Mucosa of descending colon (tissue), 3 donors: ENCODE results near the gene NEDD4. TPM values are rescaled to one million over a fixed set of nuclear protein-coding genes. Genes with fewer than 3 reads are reported as not detected.
"Not testable (repeated sequence)": the region's sequence is repeated elsewhere in the genome, so short reads cannot be mapped to it uniquely, and the experiment has no call there.

ENCODE experiments used
- ATAC-seq: fragments of 200-7000 bp; cut with Tn5 transposase; one replicate; pipeline ENCODE4 v1.9.1; 2020; ENCODE audit warnings: mild to moderate bottlenecking, moderate library complexity
- DNase-seq, 3 donors: peaks; one replicate each; pipeline ENCODE4 v3.0.0-alpha.2; 2020
- H3K36me3 ChIP-seq: fragments of 200-600 bp; one replicate; pipeline ENCODE4 v1.8.0; 2021; ENCODE audit warnings: low read depth, mild to moderate bottlenecking
- H3K4me1 ChIP-seq: fragments of 200-600 bp; one replicate; pipeline ENCODE4 v1.8.0; 2021; ENCODE audit warnings: low read depth, mild to moderate bottlenecking
- H3K4me3 ChIP-seq: fragments of 200-600 bp; one replicate; pipeline ENCODE4 v1.8.0; 2021; ENCODE audit warnings: mild to moderate bottlenecking
- H3K9me3 ChIP-seq: fragments of 200-600 bp; one replicate; pipeline ENCODE4 v1.8.0; 2021; ENCODE audit warnings: mild to moderate bottlenecking
- intact Hi-C, 2 donors: fragments of 100-400 bp; cut with DNase I in 1 of 2; cut with micrococcal nuclease in 1 of 2; formaldehyde crosslinking; loops; one replicate each; pipeline versions ENCODE4 v1.11.0 to v1.11.1; 2022; cut with DNase I, micrococcal nuclease
- total RNA-seq, 3 donors: library from RNA; stranded (reverse); fragmentation: NEBNext Ultra II Directional in 2 of 3; extraction: Animal tissue kit (Norgen Biotek cat#: 25700) in 2 of 3; gene quantifications; one replicate each; pipeline versions ENCODE4 v1.2.1 to v1.2.4, GENCODE V29; 2021 to 2023
- TF ChIP-seq, protein P1 (sequence below): fragments of 200-600 bp; IDR thresholded peaks from one replicate; pipeline ENCODE4 v1.8.0; 2022; ENCODE audit warnings: antibody characterized with exemption, mild to moderate bottlenecking
- donor health status: DM: no; HTN: no; CAD: no; lungs with moderate emphysema.
- donor health status: DM: no; HTN: no; CAD: no.
- donor health status: DM: no; HTN: yes; CAD: no.

Gene NEDD4
- total RNA-seq, 3 donors from 2014 or later: 9.3 to 21.5 (median 10.2) TPM

DNA sequence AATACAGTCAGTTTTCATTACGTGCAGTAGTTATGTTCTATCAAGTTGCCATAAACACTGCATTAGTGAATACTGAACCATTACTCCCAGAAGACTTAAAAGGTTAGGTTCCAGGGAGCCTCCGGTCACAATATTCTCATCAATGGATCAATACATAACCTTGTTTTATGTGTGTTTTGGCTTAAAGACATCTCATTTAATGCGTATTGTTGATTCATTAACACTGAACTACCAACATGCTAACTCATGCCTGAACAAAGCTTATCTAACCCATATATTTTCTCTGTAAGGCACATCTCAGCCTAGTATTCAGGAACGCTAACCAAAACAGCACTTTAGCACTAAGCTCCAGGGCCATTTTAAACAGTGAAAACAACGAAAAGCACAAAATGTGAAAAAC lies 24.1 kb upstream of the NEDD4 start:
- intact Hi-C loops: no loop called here
- no peak overlapping the region for H3K4me3 ChIP-seq
- ATAC-seq: no peak
- DNase-seq: no peak
- H3K9me3 ChIP-seq: peaks cover 2% of the 10 kb centered on the region
- no peaks in the 10 kb centered on the region for H3K4me1 ChIP-seq
- TF ChIP-seq, protein P1, sequence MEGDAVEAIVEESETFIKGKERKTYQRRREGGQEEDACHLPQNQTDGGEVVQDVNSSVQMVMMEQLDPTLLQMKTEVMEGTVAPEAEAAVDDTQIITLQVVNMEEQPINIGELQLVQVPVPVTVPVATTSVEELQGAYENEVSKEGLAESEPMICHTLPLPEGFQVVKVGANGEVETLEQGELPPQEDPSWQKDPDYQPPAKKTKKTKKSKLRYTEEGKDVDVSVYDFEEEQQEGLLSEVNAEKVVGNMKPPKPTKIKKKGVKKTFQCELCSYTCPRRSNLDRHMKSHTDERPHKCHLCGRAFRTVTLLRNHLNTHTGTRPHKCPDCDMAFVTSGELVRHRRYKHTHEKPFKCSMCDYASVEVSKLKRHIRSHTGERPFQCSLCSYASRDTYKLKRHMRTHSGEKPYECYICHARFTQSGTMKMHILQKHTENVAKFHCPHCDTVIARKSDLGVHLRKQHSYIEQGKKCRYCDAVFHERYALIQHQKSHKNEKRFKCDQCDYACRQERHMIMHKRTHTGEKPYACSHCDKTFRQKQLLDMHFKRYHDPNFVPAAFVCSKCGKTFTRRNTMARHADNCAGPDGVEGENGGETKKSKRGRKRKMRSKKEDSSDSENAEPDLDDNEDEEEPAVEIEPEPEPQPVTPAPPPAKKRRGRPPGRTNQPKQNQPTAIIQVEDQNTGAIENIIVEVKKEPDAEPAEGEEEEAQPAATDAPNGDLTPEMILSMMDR: no peak
- H3K36me3 ChIP-seq: no peaks in the 10 kb centered on the region

DNA sequence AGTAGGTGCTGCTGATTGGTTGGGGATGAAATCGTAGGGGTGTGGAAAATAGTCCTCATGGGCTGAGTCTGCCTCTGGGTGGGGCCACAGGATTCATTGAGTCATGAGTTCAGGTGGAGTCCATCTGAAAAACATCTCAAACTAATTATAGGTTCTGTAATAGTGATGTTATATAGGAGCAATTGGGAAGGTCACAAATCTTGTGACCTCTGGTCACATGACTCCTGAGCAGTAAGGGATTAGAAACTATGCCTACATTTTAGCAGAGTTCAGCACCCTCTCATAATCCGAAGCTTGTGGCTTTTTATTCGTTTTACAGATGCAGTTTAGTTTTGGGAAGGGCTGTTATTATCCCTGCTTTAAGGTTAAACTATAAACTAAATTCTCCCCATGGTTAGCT lies 22.9 kb upstream of the NEDD4 start:
- Histone ChIP-seq H3K4me1 (no peaks in the 10 kb centered on the region), H3K36me3 (no peaks in the 10 kb centered on the region), H3K4me3 (no peak overlapping the region), H3K9me3 (peaks cover 2% of the 10 kb centered on the region)
- DNase-seq: no peak
- ATAC-seq: no peak
- intact Hi-C loops: no loop called here
- TF ChIP-seq, protein P1: no peak

DNA sequence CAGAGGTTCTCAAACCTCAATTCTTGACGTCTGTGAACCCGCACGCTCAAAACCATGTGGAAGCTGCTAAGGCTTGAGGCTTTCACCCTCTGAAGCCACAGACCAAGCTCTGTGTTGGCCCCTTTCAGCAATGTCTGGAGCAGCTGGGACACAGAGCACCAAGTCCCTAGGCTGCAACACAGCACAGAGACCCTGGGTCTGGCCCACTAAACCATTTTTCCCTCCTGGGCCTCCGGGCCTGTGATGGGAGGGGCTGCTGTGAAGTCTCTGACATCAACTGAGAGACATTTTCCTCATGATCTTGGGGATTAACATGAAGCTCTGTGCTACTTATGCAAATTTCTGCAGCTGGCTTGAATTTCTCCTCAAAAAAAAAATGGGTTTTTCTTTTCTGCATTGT lies 21.3 kb upstream of the NEDD4 start:
- no peak for ATAC-seq
- TF ChIP-seq, protein P1: no peak
- Histone ChIP-seq H3K36me3 (no peaks in the 10 kb centered on the region), H3K4me3 (no peak overlapping the region), H3K9me3 (peaks cover 2% of the 10 kb centered on the region), H3K4me1 (no peaks in the 10 kb centered on the region)
- DNase-seq: no peak
- intact Hi-C loops: no loop called here

DNA sequence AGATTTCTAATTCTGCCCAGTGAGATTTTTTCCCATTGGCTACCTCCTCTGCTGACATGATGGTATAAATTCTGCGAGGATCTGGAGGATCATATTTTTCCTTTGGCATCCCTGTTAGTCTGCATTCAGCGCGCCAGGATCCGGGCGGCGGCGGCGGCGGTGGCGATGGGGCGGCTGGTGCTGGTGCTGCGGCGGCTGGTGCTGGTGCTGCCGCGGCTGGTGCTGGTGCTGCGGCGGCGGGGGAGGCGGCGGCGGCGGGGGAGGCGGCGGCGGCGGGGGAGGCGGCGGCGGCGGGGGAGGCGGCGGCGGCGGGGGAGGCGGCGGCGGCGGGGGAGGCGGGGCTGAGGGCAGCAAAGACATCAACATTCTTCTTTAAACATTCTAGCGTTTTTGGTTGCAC lies 13.6 kb upstream of the NEDD4 start:
- H3K9me3 ChIP-seq, ATAC-seq, intact Hi-C loops, DNase-seq, H3K36me3 ChIP-seq, H3K4me1 ChIP-seq, H3K4me3 ChIP-seq: not testable (repeated sequence)

DNA sequence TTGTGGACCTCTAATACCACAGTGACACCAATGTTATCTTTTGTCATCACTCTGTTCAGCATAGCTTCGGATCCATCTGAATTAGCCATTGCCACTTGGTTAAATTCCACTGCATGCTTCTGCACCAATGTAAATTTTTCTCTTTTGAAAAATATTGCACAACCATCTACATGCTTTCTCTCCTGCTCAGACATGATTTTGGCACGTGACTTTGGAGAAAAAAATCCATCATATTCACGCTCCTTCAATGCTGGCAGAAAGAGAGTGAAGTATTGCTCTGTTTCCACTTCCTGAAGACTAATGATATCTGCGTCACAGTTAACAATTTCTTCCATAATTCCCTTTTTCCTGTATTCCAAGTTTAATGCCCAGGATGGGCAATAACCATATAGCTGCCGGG lies 13.0 kb upstream of the NEDD4 start:
- H3K4me3 ChIP-seq, DNase-seq, ATAC-seq, H3K9me3 ChIP-seq, H3K36me3 ChIP-seq, H3K4me1 ChIP-seq, intact Hi-C loops: not testable (repeated sequence)

DNA sequence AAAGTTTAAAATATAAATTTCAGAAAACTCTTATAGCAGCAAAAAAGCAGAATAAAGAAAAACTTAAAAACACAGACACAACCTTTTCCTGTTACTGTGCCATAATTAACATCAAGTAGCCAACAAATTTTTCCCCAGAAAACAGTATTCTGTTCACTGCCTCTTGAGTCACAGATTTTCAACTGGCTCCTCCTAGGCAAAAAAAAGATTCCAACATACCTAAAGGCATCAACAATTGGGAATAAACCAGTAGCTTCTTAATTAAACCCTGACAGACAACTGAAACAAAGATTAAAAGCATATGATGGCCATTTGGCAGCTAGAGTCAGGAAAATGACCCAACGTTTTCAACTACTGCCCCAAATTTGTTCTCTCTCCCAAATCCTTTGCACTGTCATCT lies 10.9 kb upstream of the NEDD4 start:
- DNase-seq, ATAC-seq, intact Hi-C loops, H3K9me3 ChIP-seq, H3K4me1 ChIP-seq, H3K36me3 ChIP-seq, H3K4me3 ChIP-seq: not testable (repeated sequence)

DNA sequence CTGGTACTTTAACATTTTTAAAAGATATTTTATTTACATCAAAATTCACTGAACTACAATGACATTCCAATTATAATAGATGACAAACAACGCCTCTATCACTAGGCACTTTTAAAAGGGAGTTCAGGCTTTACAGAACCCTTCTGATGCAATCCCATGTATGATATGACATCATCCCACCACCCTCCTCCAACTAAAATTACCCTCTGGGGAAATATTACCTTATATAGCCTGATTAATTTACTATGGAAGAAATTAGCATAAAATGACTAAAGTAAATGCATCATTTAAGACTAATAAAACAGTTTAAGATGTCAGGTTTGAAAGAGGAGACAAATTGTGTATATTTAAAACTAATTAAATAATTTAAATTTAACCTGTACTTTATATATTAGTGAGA lies 10.4 kb upstream of the NEDD4 start:
- H3K36me3 ChIP-seq, H3K4me1 ChIP-seq, DNase-seq, H3K4me3 ChIP-seq, ATAC-seq, intact Hi-C loops, H3K9me3 ChIP-seq: not testable (repeated sequence)

DNA sequence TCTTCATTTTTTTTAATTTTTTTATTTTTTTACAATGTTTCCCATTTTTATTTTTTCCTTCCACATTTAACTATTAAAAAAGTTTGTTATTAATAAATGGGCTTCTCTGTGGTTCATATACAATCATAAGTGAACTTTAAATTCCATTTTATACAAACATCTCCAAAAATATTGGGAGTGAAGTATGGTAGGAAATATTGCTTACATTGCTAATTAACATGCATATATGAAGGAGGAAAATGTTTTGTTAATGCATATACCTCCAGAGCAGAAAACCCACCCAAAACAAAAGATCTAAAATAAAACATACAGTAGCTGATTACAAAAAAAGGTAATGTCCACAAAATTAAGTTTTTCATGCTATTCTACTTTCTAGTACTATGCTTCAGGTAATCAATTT lies 9.9 kb upstream of the NEDD4 start:
- DNase-seq, ATAC-seq, H3K9me3 ChIP-seq, H3K4me1 ChIP-seq, H3K36me3 ChIP-seq, H3K4me3 ChIP-seq, intact Hi-C loops: not testable (repeated sequence)
